Progenitor cell of endocrine pancreas (in vitro differentiated cells): ENCODE results near the gene ENG. TPM values are rescaled to one million over a fixed set of nuclear protein-coding genes. Genes with fewer than 3 reads are reported as not detected.

Experiments
- DNase-seq: peaks from one replicate; pipeline ENCODE4 v3.0.0; 2021; ENCODE audit warnings: low spot score; ENCODE audit not compliant: unreplicated experiment
- H3K27ac Mint-ChIP-seq: 2 replicates; pipeline ENCODE4 v1.8.0; 2021; ENCODE audit warnings: mild to moderate bottlenecking, moderate library complexity, mixed read lengths
- H3K27me3 Mint-ChIP-seq: 2 replicates; pipeline ENCODE4 v1.8.0; 2021; ENCODE audit warnings: mixed read lengths
- H3K36me3 Mint-ChIP-seq: 2 replicates; pipeline ENCODE4 v1.8.0; 2022; ENCODE audit warnings: mixed read lengths; ENCODE audit not compliant: insufficient read depth
- H3K4me1 Mint-ChIP-seq: 2 replicates; pipeline ENCODE4 v1.8.0; 2021; ENCODE audit warnings: low read depth, mixed read lengths
- H3K4me3 Mint-ChIP-seq: 2 replicates; pipeline ENCODE4 v1.8.0; 2021; ENCODE audit warnings: low read depth, mild to moderate bottlenecking, moderate library complexity, mixed read lengths
- H3K9me3 Mint-ChIP-seq: 2 replicates; pipeline ENCODE4 v1.8.0; 2021; ENCODE audit warnings: low read depth, mixed read lengths
- CTCF ChIP-seq: fragments of 200-600 bp; sonication (generic); IDR thresholded peaks from one replicate; pipeline ENCODE4 v1.5.0; 2021; ENCODE audit warnings: antibody characterized with exemption, mild to moderate bottlenecking; ENCODE audit not compliant: unreplicated experiment
- microRNA-seq: library from miRNA; unstranded; fragments of <30 nt; microRNA quantifications from one replicate; pipeline ENCODE4 v1.1.0, GENCODE V29; 2020; ENCODE audit warnings: borderline number of aligned reads; ENCODE audit not compliant: unreplicated experiment
- total RNA-seq: library from RNA; stranded (reverse); gene quantifications from 2 replicates; pipeline ENCODE4 v1.2.1, GENCODE V29; 2021

Gene ENG
- total RNA-seq, 1 donor from 2014 or later: 0.91 TPM

GRCh38 chr9:127765418-127765817 is 89.0 kb downstream of the ENG start:
- no peak for DNase-seq
- Mint-ChIP-seq H3K27ac (no peak overlapping the region), H3K36me3 (no peaks in the 10 kb centered on the region), H3K4me1 (no peaks in the 10 kb centered on the region), H3K4me3 (no peak overlapping the region), H3K9me3 (no peaks in the 10 kb centered on the region), H3K27me3 (peaks cover 60% of the 10 kb centered on the region)
- TF ChIP-seq CTCF: no peak

Small RNA genes lying within 50 kb of the gene (microRNA-seq; reads per million reads assigned to microRNA genes)
- gene MIR2861 (not detected), gene MIR3960 (not detected), gene MIR4672 (not detected)

Other genes with a start within 250 kb of the ENG start
- gene STXBP1, start 242.4 kb downstream of the ENG start, total RNA-seq: 23.4 and 24.8 TPM in 2 replicates
- 1.2 and 1.3 TPM in 2 replicates for gene CFAP157, start 147.7 kb downstream of the ENG start, total RNA-seq
- gene PTRH1, start 139.0 kb downstream of the ENG start, total RNA-seq: 11.3 and 11.9 TPM in 2 replicates
- gene TTC16, start 138.6 kb downstream of the ENG start, total RNA-seq: 0.07 TPM in 1 of 2 replicates, not detected in the other
- 21.8 and 24.2 TPM in 2 replicates for gene TOR2A, start 119.4 kb downstream of the ENG start, total RNA-seq
- 2.0 and 2.6 TPM in 2 replicates for gene SH2D3C, start 76.0 kb downstream of the ENG start, total RNA-seq
- gene CDK9, start 68.6 kb downstream of the ENG start, total RNA-seq: 90.9 and 100 TPM in 2 replicates
- 75.0 and 78.4 TPM in 2 replicates for gene FPGS, start 51.8 kb downstream of the ENG start, total RNA-seq
- gene AK1, start 23.0 kb upstream of the ENG start, total RNA-seq: 46.2 and 46.5 TPM in 2 replicates
- 31.1 and 36.7 TPM in 2 replicates for gene ST6GALNAC6, start 44.9 kb upstream of the ENG start, total RNA-seq
- 7.0 and 7.7 TPM in 2 replicates for gene ST6GALNAC4, start 62.4 kb upstream of the ENG start, total RNA-seq
- 3.4 and 3.6 TPM in 2 replicates for gene PIP5KL1, start 76.1 kb upstream of the ENG start, total RNA-seq
- gene DPM2, start 83.2 kb upstream of the ENG start, total RNA-seq: 34.0 and 37.7 TPM in 2 replicates
- 48.2 and 54.1 TPM in 2 replicates for gene EEIG1, start 126.3 kb upstream of the ENG start, total RNA-seq
- 9.6 and 10.8 TPM in 2 replicates for gene NAIF1, start 212.7 kb upstream of the ENG start, total RNA-seq
- 9.7 and 10.0 TPM in 2 replicates for gene SLC25A25, start 213.6 kb upstream of the ENG start, total RNA-seq